ENCODE measurements around the gene COG5.

The COG5 gene

DNA sequence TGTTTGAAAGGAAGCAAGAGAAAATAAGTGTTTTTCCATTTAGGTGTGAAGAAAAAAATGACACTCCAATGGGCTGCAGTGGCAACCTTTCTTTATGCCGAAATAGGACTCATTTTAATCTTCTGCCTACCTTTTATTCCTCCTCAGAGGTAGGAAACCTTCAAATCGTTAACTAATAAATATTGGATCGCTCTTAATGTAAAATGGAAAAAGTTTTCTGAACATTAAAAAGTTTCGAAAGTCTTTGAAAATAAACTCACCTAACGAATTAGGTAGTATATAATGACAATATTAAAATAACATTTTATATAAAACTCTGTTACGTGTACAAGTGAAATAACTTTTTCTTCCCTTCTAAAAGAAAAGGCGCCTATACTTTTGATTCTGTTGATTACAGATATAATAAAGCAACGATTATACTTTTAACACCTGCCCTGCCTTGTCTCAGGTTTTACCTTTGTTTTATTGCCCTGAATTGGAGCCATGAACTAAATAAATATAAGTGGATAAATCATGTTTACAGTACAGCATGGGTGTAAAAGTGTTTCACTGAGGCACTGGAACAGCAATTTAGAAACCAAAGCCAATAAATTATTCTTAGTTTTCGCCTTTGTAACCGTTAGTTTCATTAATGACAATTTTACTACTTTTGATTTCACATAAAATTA is 17.1 kb upstream of the COG5 start:
- TF ChIP-seq, protein P1, sequence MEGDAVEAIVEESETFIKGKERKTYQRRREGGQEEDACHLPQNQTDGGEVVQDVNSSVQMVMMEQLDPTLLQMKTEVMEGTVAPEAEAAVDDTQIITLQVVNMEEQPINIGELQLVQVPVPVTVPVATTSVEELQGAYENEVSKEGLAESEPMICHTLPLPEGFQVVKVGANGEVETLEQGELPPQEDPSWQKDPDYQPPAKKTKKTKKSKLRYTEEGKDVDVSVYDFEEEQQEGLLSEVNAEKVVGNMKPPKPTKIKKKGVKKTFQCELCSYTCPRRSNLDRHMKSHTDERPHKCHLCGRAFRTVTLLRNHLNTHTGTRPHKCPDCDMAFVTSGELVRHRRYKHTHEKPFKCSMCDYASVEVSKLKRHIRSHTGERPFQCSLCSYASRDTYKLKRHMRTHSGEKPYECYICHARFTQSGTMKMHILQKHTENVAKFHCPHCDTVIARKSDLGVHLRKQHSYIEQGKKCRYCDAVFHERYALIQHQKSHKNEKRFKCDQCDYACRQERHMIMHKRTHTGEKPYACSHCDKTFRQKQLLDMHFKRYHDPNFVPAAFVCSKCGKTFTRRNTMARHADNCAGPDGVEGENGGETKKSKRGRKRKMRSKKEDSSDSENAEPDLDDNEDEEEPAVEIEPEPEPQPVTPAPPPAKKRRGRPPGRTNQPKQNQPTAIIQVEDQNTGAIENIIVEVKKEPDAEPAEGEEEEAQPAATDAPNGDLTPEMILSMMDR (IDR thresholded peaks at IDR 0.05): no peak
- Histone ChIP-seq H3K4me3 (peak overlapping the region; percentile 91), H3K27ac (peak overlapping the region; percentile 96 to 98)
- no peak for DNase-seq (ENCODE audit: low spot score)

DNA sequence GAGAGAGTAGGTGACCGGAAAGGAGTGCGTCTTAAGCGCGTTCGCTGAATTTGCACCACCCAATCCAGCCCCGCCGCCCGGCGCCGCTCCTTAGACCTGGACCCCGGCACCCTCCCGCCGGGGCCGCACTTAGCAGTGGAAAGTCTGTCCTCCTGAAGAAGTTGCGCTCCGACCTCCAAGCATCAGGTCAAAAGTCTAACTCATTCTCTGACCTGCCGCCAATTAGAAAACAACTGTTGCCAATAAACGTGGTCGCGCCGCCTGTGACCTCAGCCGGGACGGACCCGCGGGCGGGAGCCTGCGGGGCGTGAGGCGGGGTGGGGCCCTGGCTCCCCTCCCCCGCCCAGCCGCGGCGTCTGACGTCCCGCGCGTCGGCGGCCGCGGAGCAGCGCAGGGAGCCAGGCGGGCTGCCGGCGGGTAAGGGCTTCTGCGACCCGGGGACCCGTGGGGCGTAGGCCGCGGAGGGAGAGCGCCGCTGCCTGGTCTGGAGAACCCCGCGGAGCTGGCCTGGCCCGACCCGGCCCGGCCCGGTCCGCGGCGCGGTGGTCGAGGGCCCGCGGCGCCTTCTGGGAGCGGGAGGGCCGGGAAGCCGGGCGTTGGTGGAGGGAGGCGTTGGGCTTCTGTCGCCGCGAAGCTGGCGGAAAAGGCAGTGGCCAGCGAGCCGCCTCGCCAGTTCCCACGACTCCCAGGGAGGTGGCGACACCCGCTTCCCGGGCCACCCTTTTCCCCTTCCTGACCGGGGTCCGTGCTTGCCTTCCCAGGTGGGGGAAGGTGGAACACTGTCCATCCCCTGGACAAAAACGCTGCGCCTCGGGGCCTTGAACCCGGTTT is 16.4 kb upstream of the COG5 start, which contains the start of gene BCAP29:
Gene BCAP29 (plus strand): TSS at position 362 of the 831 bp plus-strand sequence. CDS start 527 bp downstream, outside the sequence.
- peak; percentile 86 for DNase-seq (ENCODE audit: low spot score)
- TF ChIP-seq, protein P1 (IDR thresholded peaks at IDR 0.05): peak; percentile 14
- H3K4me3 ChIP-seq: peak within 1 kb of the TSS; percentile 91
- peak within 1 kb of the TSS; percentile 96 to 98 for H3K27ac ChIP-seq

DNA sequence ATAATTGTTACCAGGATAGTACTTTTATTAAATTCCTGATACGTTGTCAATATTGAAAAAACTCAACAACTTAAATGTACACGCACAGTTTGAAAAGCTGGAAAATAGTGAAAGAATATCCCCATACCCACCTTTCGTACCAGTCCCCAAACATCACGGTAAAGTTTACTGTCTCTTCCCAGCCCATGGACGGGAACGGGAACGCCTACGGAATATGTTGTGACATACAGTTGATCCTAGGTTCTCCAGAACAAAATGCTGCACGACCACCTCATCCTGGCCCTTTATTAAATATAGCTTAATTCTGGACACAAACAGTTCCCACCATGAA is 15.8 kb upstream of the COG5 start:
- H3K27ac ChIP-seq: peak overlapping the region; percentile 96 to 98
- H3K4me3 ChIP-seq: peak overlapping the region; percentile 91
- TF ChIP-seq, protein P1 (IDR thresholded peaks at IDR 0.05): no peak
- no peak for DNase-seq (ENCODE audit: low spot score)

DNA sequence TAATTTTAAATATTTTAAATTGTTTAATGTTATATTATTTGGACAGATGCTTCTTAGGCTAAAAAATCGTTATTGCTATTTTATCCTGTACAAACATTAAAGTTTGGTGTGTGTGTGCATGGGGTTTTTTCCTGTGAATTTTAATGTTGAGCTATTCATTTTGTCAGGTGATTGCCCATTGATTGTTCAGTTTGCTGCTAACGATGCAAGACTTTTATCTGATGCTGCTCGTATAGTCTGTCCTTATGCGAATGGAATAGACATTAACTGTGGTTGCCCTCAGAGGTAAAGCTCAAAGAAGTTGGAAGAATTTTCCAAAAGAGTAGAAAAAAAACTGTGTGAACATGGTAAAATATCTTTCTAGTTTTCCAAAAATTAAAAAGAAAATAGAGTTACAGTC is 9.8 kb upstream of the COG5 start:
- H3K27ac ChIP-seq: no peak overlapping the region
- TF ChIP-seq, protein P1 (IDR thresholded peaks at IDR 0.05): no peak
- no peak overlapping the region for H3K4me3 ChIP-seq
- no peak for DNase-seq (ENCODE audit: low spot score)

DNA sequence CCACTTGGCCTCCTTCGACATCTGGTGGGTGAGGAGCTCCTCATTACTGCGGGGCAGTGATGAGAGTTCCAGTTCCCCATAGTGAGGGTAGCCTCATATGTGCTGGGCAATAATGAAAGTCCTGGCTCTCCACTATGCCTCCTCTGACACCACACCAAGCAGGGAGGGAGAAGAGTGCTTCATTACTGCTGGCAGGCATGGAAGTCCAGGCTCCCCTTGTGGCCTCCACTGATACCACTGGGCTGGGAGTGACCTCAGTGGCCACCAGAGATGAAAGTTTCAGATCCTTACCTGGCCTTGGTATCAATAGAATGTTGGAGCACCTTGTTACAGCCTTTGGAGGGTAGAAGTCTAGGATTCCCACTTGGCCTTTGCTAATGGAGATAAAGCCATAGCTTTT is 6.6 kb upstream of the COG5 start:
- H3K27ac ChIP-seq: no peak overlapping the region
- no peak overlapping the region for H3K4me3 ChIP-seq
- TF ChIP-seq, protein P1 (IDR thresholded peaks at IDR 0.05): no peak
- DNase-seq (ENCODE audit: low spot score): no peak

DNA sequence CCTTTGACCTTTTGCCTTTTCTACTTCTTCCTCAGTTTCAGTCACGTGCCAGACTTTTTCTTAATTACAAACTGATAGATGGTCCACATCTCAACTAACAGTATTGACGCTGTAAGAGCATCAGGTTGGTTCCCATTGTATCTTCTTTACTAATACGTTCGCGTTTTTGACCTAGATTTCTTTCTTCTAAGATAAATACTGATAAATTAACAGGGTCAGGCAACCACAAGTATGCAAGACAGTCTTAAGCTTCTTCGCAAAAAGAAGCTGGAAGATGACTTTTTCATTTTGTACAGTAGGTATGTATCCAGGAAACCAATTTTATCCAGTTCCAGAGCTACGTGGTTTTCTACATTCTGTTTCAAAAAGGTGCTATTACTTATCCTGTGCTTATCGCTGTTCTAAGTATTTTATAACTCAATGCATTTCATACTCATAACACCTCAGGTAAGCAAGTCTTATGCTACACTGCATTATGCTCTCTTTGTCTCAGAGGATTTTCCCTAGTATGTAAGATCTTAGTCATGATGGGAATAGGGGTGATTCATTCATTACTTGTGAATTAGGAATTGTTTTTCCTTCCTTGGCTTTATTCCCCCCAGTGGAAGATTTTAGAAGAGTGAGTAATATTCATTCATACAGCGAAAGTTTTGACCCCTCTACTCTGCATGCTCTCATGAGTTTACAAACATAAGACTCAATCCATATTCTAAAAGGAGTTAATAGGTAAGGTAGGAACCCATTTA is 1.0 kb upstream of the COG5 start:
- TF ChIP-seq, protein P1 (IDR thresholded peaks at IDR 0.05): no peak
- DNase-seq (ENCODE audit: low spot score): no peak
- Histone ChIP-seq H3K4me3 (peak overlapping the region; percentile 98), H3K27ac (peak overlapping the region; percentile 94 to 96)

Measured in coronary artery (tissue), 2 donors.